Omental fat pad (tissue), 4 donors: ENCODE measurements around the gene ADM5. TPM values are rescaled to one million over a fixed set of nuclear protein-coding genes. Genes with fewer than 3 reads are reported as not detected.

Experiments used
- ATAC-seq: fragments of 150-250 bp; one replicate; pipeline ENCODE4 v1.9.1; 2016; ENCODE audit warnings: mild to moderate bottlenecking, moderate library complexity; ENCODE audit not compliant: low FRiP score
- DNase-seq: peaks from one replicate; pipeline ENCODE4 v3.0.0-alpha.2; 2019; ENCODE audit warnings: low spot score
- total RNA-seq, 4 donors: library from RNA; depleted of rRNA; stranded (reverse); fragments of >200 nt; gene quantifications; one replicate each; pipeline ENCODE4 v1.1.0, GENCODE V29; 2016
- TF ChIP-seq, protein P1 (sequence below), 3 donors: fragments of 450-650 bp; IDR thresholded peaks; one replicate each; pipeline ENCODE4 v1.5.1; 2016 to 2017; ENCODE audit warnings: antibody characterized with exemption in 3 of 3, mild to moderate bottlenecking in 3 of 3, moderate library complexity in 2 of 3

The ADM5 gene
- total RNA-seq, 4 donors from 2014 or later: 1.2 to 3.4 (median 2.3) TPM

DNA sequence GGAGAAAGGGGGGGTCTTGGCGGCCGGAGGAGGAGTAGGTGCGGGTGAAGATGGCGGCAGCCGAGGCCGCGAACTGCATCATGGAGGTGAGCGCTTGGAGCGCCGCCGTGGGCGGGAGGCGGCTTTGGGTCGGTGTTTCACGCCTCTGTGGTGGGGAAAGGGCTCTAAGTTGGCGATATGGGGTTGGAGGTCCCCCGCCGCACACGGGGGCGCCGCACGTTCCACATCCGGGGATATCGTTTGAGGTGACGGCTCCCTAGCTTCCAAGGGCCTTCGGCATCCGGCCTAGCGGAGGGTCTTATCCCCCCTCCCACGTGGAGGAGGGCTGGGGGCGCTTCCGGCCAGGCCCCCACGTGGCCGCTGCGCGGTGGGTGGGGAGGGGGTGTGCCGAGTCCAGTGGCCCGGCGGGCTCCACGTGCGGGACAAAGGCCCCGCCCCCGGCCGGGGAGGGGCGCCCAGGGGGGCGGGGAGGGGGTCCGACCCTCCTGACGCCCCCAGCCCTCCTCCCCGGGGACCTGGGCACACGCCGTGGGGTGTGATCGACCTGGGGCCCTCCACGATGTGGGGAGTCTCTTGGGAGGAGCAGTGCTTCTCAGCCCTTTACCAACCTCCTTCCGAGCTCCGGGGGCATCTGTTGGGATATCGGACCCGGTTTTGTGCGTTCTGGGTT lies 12.0 kb upstream of the ADM5 start, which contains the start of gene PRMT1:
Gene PRMT1, plus strand, starts transcription at position 41 of the 670 bp plus-strand sequence. Its CDS starts 10 bp downstream, at position 51.
- DNase-seq (no peak), ATAC-seq (no peak)

DNA sequence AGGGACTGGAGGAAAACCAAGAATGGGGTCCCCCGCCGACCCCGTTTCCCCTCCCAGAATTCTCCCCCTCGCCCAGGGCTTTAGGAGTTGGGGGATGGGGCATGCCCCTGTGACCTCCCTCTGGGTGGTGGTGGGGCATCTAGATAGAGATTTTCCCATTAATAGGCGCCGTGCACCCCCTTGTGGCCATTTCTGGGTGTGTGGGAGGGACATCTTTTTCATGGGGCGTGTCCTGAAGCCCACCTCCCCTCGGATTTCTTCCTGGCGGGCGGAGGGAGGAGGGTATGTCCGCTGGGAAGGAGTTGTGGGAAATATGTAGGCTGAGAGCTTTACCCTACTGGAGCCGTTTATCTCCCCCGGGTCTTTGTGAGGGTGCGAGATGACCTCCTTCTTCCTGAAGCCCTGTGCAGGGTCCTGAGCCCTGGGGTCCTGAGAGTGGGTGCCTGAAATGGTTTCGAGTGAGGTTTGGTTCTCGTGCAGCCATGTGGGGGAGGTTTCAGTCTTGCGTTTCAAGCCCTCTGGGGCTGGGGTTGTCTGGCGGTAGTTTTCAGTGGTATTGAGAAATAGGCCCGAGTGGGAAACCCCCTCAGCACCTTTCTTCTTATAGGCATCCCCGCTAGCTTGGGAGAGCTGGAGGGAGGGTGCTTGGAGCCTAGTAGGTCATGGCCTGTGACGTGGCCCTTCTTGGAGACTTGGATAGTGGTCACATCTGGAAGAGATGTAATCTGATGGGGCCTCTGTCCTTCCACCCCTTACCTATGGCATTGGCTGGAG lies 11.3 kb upstream of the ADM5 start:
- DNase-seq (peak; percentile 95), ATAC-seq (peak; percentile 11)
- TF ChIP-seq, protein P1, sequence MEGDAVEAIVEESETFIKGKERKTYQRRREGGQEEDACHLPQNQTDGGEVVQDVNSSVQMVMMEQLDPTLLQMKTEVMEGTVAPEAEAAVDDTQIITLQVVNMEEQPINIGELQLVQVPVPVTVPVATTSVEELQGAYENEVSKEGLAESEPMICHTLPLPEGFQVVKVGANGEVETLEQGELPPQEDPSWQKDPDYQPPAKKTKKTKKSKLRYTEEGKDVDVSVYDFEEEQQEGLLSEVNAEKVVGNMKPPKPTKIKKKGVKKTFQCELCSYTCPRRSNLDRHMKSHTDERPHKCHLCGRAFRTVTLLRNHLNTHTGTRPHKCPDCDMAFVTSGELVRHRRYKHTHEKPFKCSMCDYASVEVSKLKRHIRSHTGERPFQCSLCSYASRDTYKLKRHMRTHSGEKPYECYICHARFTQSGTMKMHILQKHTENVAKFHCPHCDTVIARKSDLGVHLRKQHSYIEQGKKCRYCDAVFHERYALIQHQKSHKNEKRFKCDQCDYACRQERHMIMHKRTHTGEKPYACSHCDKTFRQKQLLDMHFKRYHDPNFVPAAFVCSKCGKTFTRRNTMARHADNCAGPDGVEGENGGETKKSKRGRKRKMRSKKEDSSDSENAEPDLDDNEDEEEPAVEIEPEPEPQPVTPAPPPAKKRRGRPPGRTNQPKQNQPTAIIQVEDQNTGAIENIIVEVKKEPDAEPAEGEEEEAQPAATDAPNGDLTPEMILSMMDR (IDR thresholded peaks at IDR 0.05): peak in 1 of 3 donors; percentile 64

More for the DNA sequence above, 12.0 kb upstream of the ADM5 start, which contains the start of gene PRMT1:
- TF ChIP-seq, protein P1 (IDR thresholded peaks at IDR 0.05): no peak

DNA sequence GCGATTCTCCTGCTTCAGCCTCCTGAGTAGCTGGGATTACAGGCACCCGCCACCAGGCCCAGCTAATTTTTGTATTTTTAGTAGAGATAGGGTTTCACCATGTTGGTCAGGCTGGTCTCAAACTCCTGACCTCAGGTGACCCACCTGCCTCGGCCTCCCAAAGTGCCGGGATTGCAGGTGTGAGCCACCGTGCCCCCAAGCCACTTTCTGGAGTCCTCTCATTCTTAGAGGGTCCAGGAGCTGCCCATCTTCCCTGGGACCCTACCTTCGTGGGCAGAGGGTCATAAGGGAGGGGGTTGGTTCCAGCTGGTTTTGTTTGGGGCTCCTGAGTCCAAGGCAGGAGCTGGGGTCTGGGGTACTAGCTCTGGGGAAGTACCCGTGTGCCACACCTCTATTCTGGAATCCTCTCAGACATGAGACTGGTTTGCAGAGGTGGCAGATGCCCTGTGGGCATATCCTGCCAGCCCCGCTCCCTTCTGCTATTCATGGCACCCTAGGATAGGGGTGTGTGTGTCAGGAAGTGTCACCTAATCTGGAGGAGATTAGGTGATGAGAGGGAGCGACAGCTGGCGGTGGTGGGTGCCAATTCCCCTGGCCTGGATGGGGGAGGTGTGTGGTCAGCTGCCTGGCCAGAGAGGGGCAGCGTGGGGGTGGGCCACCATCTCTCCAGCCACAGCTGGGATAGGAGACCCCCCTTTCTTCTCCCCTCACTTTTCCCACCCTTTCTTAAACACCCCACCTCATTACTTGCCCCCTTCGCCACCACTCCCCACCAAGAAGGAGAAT lies 10.2 kb upstream of the ADM5 start:
- no peak for DNase-seq
- TF ChIP-seq, protein P1 (IDR thresholded peaks at IDR 0.05): no peak
- ATAC-seq: no peak

DNA sequence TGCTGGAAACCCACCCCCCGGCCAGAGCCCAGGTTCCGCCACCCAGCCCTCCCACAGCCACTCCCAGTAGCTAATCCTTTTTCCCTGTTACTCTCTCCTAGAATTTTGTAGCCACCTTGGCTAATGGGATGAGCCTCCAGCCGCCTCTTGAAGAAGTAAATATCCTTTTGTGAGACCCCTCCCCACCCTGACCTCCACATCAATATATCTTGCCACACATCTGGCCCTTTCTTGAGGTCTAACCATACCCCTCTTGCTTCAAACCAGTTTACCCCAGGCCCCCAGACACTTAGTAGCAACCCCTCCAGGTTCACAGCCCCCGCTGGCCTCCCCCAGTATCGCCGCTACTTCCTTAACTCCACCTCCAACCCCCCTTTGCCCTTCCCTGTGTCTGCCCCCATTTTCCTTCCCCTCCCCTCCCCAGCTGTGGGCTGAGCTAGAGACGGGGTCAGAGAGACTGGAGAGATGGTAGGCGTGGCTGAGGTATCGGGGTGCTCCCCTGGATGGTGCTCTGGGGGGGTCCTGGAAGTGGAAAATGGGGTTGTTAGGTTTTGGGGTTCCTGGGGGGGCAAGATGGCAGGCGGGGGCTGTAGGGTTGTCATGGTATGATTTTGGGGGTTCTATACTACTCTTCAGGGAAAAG lies 9.5 kb upstream of the ADM5 start:
- DNase-seq: no peak
- no peak for ATAC-seq
- TF ChIP-seq, protein P1 (IDR thresholded peaks at IDR 0.05): no peak

DNA sequence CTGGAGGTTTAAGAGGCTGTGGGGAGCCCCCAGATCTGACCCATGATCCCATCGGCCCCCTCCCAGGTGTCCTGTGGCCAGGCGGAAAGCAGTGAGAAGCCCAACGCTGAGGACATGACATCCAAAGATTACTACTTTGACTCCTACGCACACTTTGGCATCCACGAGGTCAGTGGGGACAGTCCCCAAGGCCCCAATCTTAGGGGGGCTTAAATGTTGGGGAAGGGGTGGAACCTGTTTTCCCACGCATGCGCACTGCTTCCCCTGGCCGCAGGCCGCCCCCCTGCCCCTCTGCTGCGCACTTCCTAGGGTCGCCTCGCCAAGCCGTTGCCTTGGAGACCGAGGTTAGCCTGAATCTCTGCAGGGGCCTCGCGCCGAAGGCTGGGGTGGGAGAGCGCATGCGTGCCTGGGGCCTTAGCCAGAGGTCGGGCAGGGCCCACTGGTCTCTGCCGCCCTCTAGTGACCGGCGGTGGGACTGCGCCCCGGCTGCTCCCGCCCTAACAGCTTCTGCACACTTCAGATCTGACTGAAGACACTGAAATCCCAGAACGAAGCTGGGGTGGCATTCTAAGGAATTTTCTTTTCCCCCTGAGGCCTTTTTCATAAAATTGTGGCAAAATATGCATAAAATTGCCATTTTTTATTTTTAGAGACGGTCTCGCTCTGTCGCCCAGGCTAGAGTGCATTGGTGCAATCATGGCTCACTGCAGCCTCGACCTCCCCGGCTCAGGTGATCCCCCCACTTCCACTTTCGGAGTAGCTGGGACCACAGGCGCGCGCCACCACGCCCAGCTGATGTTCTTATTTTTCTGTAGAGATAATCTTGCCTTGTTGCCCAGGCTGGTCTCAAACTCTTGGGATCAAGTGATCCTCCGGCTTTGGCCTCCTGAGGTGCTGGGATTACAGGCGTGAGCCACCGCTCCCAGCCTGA lies 8.7 kb upstream of the ADM5 start:
- DNase-seq: peak; percentile 78
- ATAC-seq: no peak
- TF ChIP-seq, protein P1 (IDR thresholded peaks at IDR 0.05): peak in 2 of 3 donors; percentile 87 to 94
